ENCODE measurements around the gene PTPRN2.
"Not testable (repeated sequence)": the region's sequence is repeated elsewhere in the genome, so short reads cannot be mapped to it uniquely, and the experiment has no call there.

PTPRN2 gene

GRCh38 chr7:158358926-158359645, 228.5 kb downstream of the PTPRN2 start:
- no peak for DNase-seq

DNA sequence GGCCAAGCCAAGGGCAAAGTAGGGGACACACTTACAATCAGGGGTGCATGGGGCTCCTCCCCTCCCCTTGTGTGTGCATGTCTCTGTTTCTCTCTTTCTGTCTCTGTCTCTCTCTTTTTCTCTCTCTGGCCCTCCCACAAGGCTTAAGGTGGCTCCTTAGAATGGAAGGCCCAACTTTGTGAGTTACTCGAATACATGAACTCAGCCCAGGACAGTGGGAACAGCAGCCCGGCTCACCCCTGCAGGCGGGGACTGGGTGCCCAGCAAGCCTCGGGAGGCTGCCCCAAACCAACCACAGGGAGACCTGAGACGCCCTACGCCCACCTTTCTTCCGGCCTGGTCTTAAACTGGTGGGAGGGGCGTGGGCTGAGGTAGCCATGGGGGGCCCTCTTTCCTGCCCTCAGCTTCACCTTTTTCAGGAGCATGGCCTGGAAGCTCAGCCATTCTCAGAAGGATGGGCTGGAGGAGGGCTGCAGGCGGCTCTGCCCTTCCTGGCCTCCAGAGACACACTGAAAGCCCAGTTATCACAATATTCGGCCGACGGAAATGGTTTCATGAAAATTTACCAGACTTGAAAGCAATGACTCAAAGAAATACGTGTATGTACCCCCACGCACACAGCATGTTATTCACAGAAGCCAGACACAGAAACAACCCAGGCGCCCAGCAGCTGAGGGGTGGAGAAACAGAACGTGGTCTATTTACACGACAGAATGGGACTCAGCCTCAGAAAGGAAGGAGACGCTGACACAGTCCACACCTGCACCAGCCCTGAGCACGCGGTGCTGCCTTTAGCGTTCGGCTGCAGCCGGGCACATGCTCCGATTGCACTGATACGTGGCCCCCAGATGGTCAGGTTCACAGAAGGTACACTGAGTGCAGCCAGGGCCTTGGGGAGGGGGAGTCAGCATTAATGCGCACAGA, 229.5 kb downstream of the PTPRN2 start:
- DNase-seq: no peak

DNA sequence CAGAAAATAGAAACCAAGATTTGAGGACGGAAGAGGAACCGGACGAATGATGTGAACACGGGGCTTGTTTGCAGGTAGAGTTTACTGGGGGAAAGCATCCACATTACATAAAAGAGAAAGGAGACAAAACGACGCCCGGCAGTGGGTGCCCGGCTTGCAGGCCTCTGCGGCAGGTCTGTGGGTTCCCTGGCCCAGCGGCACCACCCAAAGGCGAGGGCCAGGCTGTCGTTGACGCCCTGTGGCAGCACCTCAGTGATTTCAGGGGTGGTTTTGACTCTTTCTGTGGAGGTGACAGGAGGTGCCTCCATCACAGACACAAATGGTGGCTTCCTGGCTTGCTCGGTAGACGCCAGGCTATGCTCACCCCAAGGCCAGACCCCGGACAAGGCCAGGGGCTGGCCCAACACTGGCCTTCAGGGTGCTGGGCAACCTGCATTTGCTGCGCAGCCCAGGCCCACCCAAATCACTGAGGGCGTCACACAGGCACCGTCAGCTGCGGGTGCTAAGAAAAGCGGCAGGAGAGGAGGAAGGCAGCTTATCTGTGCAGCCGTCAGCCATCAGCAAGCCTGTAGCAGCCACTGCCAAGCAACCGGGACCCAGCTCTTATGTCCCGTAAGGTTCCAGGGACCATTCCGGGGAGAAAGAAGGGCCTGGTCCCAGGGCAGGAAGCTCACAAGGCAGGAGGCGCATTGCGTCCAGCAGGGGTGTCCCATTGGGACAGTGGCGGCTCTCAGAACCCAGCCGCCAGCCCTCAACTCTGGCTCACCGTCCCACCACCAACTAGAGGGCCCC, 230.3 kb downstream of the PTPRN2 start:
- DNase-seq: no peak

GRCh38 chr7:158356454-158356853, 231.2 kb downstream of the PTPRN2 start:
- DNase-seq: peak; percentile 39

DNA sequence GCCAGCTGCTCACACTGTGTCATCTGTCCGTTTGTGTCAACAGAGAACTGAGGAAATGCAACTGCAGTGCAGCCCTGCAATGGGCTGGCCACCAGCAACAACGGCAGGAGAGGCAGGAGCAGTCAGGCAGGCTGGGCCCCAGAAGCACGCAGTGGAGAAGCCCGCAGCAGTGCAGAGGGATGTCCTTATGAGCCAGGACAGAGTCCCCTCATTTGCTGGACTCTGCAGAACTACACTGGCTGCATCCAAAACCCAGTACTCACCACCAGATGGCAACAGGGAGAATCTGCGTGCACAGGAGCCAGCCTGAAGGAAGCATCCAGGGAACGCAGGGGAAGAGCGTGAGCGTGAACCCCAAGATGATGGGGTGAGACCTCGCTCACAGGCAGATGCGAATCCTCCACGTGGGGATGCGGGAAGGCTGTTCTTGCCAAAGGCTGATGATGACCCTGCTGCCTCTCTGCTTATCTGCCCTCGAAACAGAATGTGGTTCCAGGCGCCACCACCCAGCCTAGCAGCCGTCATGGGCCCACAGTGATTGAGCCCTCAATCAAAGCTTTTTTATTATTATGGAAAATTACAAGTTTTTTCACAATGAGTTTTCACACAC, 232.1 kb downstream of the PTPRN2 start:
- peak; percentile 16 for DNase-seq

GRCh38 chr7:158354861-158355260, 232.8 kb downstream of the PTPRN2 start:
- DNase-seq: no peak

DNA sequence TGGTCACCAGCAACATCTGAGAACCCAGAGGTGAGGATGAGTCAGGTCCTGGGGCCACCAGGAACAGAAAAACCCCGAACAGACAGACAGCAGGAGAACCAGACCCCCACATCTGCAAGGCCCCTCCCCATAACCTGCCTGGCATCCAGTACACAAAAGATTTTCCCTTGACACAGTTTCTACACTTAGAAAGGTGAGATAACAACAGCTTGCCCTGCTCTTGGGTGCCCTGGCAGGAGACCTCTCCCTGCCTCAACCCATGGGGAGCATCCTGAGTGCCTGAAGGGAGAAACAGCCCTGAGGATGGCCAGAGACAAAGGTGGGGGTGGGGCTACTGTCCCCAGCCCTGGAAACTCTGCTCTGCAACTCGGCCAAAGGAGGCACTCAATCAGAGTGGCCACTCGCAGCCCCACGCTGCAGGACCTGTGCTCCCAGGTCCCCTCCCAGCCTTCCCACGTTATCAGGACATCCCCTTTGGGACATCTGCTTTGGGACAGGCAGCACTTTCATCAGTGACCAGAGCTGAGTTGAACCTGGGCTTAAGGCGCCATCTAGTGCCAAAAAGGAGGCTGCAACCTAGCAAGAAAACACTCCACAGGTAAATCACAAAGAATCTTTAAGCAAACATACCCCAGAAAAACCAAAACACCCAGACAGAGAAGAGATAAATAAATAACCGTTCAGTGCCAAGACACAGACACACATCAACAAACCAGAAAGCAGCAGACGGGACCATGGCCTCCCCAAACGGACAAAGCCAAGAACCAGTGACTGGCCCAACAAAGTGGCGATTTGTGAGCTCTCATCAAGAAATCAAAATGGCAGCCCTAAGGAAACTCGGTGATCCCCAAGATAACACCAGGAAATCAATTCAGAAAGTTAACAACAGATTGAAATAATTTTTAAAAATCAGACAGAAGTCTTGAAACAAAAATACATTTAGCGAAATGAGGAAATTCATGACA, 233.7 kb downstream of the PTPRN2 start:
- DNase-seq: peak; percentile 29

GRCh38 chr7:158351899-158352729, 235.5 kb downstream of the PTPRN2 start:
- not testable (repeated sequence) for DNase-seq

- DNase-seq: no peak
Observed at GRCh38 chr7:158351481-158351880, 236.1 kb downstream of the PTPRN2 start.

DNA sequence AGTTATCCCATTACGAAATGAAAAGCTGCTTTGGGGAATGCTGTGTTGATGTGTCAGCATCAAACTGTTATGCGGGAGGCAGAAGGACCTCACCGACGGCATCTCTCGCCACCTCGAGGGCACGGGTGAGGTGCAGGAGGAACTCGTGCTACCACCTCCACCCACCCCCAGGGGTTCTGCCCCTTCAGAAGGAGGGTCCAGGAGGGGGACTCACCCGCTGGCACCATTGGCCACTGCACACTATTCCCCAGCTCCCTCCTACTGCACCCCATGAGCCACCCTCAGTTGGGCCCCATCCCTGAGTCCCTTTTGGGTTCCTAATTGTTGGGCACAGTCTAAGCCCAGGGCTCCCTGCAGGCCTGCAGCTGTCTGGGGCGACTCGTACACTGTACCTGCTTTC, 236.6 kb downstream of the PTPRN2 start:
- no peak for DNase-seq

DNA sequence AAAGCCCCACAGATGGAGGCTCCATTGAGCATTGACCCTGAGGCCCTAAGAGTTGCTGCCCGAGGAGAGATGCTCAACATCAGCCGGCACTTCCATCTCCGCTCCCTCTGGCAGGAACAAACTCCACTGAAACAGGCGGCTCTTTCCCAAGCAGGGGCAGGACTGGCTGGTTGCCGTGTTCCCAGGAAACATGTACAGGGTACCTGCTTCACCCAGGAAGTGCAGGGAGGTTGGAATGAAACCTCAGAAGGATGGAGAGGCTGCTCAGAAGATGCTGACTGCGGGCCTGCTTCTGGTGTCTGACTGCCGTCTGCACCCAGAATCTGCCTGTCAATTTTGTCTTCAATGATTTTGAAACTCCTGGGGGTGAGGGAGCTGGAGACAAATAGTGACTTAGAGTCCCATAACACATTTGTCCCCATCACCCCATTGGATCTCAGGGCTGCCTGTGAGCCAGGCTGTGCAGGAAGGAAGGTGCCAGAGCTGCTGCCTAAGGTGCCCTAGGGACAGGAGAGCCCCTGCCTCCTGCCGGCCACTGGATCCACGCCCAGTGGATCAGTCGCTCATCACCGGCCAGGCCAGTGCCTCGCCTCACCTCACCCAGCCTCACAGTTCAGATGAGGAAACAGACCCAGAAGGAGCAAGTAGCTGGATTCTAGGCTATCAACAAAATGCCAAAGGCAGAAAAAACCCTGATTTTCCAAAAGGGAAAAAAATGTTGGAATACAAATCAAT, 237.3 kb downstream of the PTPRN2 start:
- no peak for DNase-seq

DNA sequence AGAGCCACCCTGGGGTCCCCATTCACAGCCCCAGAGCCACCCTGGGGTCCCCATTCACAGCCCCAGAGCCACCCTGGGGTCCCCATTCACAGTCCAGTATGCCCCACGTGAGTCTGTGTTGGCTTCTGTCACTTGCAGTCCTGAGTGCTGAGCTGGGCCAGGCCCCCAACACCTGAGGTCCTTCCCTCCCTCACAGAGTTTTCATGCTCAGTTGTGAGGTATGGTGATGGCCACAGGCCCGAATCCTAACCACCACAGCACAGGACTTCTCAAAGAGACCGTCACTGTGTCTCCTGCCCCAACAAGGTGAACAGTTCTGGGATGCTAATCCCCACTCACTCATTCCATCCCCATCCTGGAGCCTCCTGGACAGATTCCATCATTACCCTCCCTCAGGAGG, 239.2 kb downstream of the PTPRN2 start:
- DNase-seq: no peak

- DNase-seq: not testable (repeated sequence)
Observed at GRCh38 chr7:158348039-158348438, 239.6 kb downstream of the PTPRN2 start.

DNA sequence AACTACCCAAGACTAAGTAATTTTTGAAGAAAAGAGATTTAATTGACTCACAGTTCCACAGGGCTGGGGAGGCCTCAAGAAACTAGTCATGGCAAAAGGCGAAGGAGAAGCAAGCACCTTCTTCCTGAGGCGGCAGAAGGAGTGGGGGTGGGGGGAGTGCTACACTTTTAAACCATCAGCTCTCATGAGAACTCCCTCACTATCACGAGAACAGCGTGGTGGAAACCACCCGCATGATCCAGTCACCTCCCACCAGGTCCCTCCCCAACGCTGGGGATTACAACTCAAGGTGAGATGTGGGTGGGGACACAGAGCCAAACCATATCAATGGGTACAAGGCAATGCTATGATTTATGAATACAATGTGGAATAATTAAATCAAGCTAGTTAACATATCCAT, 241.9 kb downstream of the PTPRN2 start:
- DNase-seq: no peak

- DNase-seq: no peak
Observed at GRCh38 chr7:158344706-158345300, 242.8 kb downstream of the PTPRN2 start.

DNA sequence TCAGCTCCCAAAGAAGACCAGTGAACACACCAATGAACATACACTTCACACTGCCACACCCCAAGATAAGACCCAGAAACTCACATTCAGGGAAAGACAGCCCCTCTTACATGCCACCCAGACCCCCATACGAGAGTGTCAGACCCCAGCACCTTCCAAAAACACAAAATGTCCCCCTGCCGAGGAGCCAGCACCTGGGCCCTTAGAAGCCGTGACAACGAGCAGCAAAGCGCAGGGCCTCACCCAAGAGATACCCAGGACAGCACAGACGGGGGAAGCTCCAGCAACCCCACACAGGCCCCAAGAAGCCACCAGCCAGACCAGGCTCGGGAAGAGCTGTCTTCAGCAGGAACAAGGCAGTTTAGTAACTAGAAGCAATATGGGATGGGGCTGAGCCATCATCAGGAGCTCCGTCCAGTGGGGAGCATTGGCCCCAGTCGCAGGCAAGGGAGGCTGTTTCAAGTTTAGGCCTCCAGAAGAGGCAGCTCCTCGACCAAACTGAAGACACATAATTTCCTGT, 243.6 kb downstream of the PTPRN2 start:
- no peak for DNase-seq

GRCh38 chr7:158343526-158343925, 244.1 kb downstream of the PTPRN2 start:
- DNase-seq: no peak

- DNase-seq: not testable (repeated sequence)
Observed at GRCh38 chr7:158341097-158341496, 246.5 kb downstream of the PTPRN2 start.

GRCh38 chr7:158336952-158337351, 250.7 kb downstream of the PTPRN2 start:
- not testable (repeated sequence) for DNase-seq
